Hematopoietic multipotent progenitor cell treated with erythropoietin and hydrocortisone succinate and interleukin-3 and kit ligand, for 8 days (in vitro differentiated cells): ENCODE data around the gene MAN2A2.
"Not testable (repeated sequence)": the region's sequence is repeated elsewhere in the genome, so short reads cannot be mapped to it uniquely, and the experiment has no call there.

Experiments used
- DNase-seq: peaks from one replicate; pipeline ENCODE4 v3.0.0-alpha.2; 2015

Gene MAN2A2

DNA sequence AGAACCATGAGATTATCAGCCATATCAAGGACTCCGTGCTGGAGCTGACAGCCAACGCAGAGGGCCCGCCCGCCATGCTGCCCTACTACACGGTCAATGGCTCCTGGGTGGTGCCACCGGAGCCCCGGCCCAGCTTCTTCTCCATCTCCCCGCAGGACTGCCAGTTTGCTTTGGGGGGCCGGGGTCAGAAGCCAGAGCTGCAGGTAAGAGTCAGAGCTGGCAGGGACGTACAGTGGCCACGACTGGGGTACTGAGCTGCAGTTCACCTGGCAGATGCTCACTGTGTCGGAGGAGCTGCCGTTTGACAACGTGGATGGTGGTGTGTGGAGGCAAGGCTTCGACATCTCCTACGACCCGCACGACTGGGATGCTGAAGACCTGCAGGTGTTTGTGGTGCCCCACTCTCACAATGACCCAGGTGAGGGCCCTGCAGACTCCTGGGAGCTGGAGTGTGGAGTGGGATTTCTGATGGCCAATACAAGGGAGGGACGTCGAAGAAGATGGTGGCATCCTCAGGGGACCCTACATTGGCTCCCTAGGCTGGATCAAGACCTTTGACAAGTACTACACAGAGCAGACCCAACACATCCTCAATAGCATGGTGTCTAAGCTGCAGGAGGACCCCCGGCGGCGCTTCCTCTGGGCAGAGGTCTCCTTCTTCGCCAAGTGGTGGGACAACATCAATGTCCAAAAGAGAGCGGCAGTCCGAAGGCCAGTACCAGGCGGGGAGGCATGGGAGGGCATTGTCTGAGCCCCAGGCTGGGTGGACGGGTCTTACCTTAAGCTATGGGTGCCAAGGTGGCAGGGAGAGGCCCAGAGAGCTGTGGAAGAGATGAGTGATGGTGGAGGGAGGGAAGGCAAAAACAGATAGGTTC lies 2.4 kb downstream of the MAN2A2 start:
- DNase-seq: no peak

DNA sequence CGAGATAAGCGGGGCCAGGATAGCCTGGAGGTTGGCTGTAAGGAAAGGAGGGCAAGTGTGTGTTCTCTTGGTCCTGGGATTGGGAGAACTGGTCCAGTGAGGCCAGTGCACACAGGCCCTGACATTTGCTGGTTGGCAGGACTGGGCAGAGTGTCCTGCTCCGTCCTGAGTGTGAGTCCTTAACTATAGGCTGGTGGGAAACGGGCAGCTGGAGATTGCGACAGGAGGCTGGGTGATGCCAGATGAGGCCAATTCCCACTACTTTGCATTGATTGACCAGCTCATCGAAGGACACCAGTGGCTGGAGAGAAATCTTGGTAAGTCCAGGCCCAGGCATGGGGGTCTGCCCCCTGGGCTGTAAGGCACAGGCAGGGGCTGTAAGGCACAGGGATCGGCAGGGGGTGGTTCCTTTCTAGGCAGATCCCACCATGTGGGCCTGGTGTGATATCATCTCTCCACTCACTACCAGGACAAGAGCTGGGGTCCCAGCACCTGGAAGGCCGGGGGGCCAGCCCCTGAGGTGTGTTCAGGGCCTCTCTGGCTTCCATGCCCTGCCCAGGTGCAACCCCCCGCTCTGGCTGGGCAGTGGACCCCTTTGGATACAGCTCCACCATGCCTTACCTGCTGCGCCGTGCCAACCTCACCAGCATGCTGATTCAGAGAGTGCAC lies 3.2 kb downstream of the MAN2A2 start:
- no peak for DNase-seq

DNA sequence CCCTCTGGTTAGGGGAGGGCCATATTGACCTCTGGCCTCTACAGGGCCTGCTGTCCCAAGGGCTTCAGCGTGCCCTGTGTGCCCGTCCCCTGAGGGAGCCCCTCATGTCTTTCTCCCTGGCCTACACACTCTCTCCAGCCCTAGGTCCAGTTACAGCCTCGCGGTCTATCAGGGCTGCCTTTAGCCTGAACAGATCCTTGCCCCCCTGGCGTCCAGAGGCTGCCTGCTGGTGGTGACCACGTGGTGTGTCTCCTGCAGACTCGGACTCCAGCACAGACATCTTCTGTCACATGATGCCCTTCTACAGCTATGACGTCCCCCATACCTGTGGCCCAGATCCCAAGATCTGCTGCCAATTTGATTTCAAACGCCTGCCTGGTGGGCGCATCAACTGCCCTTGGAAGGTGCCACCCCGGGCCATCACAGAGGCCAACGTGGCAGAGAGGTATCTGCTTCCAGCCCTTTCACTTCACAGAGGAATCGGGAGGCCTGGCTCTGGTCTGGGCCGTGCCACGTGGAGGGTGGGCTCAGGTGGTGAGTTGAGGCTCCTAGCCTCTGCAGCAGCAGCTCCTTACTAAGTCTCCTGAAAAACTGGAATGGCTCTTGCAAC lies 4.1 kb downstream of the MAN2A2 start:
- no peak for DNase-seq

DNA sequence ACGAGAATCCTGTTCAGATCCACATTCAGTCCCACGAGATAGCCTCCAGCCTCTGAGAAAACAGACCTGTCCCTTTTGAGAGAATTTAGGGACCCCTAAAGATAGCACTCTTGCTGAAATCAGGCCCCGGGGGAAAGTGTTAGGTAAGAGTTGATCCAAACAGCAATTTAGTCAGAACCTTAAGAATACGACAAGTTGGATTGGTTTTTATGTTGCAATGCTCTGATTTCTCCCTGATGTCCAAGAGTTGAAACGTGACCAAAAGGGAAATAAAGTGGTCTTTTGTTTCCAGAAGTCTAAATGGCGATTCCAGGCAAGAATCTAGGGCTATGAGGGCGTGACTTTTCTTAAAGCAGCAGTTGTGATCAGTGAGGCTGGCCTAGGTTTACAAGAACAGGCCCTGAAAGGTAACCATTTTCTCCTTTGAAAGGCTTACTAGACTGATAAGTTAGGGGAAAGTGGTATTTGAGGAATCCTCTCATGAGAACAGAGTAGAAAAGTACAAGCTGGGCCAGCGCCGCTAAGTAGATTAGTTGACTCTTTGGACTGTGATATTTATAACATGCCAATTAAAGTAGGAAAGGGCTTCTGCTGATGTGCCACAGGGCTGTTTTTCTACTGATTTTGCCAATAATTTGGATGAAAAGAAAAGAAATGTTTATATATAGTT lies 4.9 kb downstream of the MAN2A2 start:
- DNase-seq: no peak

DNA sequence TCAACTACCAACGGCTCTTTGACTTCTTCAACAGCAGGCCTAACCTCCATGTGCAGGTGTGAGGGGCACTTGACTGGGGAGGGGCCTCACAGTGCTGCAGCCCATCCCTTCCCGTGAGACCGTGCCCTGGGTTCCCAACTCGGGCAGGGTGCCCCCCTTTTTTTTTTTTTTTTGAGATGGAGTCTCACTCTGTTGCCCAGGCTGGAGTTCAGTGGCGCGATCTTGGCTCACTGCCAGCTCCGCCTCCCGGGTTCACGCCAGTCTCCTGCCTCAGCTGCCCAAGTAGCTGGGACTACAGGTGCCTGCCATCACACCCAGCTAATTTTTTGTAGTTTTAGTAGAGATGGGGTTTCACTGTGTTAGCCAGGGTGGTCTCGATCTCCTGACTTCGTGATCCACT lies 6.3 kb downstream of the MAN2A2 start:
- DNase-seq: not testable (repeated sequence)

DNA sequence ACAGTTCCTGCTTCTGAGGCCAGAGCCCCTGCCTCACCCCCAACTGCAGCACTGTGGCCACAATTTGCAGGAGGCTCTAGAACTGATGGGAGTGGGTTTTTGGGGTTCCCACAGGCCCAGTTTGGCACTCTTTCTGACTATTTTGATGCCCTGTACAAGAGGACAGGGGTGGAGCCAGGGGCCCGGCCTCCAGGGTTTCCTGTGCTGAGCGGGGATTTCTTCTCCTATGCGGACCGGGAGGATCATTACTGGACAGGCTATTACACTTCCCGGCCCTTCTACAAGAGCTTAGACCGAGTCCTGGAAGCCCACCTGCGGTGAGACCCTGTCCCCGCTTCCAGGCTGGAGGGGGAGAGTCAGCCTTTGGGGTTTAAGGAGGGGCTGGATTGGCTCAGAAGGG lies 6.9 kb downstream of the MAN2A2 start:
- DNase-seq: no peak

DNA sequence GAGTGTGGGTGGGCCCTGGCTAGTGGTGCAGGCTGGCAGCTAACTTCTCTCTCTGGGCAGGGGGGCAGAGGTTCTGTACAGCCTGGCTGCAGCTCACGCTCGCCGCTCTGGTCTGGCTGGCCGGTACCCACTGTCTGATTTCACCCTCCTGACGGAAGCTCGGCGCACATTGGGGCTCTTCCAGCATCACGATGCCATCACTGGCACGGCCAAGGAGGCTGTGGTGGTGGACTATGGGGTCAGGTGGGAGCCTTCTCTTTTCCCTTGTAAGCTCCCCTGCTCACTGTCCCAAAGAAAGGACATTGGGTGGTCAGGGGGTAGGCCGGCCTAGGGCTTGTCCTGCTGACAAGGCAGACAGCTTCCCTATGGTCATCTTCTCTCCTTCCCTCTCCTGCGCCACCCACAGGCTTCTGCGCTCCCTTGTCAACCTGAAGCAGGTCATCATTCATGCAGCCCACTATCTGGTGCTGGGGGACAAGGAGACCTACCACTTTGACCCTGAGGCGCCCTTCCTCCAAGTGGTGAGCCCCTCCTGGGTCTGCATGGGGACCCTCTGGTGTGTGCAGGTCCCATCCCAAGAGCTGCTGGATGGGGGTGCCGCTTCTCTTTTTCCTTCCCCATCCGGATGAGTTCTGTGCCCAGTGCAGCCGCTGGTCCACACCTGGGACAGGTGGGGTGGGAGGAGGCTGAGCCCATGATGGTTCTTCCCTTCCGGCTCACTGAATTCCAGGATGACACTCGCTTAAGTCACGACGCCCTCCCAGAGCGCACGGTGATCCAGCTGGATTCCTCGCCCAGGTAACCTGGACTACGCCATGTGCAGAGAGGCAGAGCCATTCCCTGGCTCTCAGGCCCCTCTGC lies 7.6 kb downstream of the MAN2A2 start:
- DNase-seq: no peak

DNA sequence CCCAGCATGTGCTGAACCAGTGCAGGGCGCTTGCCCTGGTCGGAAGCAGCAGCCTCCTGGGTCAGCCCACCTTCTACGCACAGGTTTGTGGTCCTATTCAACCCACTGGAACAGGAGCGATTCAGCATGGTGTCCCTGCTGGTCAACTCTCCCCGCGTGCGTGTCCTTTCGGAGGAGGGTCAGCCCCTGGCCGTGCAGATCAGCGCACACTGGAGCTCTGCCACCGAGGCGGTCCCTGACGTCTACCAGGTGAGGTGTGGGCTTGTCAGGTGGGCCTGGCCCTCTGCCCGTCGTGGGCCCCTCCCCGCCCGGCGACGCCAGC lies 8.2 kb downstream of the MAN2A2 start:
- no peak for DNase-seq

DNA sequence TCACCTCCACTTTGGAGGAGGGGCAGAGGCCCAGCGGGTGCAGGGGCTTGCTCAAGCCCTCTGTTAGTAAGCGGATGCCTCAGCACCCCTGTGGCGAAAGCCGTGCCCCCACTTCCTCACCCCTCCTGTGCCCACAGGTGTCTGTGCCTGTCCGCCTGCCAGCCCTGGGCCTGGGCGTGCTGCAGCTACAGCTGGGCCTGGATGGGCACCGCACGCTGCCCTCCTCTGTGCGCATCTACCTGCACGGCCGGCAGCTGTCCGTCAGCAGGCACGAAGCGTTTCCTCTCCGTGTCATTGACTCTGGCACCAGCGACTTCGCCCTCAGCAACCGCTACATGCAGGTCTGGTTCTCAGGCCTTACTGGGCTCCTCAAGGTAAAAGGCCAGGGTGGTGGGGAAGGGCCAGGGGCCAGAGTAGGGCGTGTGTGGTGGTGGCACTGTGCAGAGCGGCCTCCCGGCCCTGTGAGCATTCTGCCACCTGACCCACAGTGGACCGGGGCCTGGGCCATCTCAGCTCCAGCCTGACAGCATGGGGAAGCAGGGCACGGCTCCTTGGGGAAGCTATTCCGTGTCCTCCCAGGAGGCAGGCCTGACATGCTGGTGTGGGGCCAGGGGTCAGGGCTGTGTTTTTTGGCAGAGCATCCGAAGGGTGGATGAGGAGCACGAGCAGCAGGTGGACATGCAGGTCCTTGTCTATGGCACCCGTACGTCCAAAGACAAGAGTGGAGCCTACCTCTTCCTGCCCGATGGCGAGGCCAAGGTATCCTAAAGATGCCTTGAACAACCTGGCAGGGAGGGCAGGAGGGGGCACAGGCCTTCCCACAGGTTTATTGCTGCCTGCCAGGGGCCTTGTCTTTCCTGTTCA lies 9.0 kb downstream of the MAN2A2 start:
- no peak for DNase-seq

DNA sequence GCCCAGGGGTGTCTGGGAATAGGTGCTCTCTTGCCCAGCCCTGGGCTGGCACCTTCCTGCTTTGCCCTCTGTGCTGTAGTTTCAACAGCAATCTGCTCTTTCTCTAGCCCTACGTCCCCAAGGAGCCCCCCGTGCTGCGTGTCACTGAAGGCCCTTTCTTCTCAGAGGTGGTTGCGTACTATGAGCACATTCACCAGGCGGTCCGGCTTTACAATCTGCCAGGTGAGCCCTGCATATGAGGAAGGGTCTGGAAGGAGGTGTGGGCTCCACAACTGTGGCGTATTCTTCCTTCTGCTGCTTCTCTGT lies 9.6 kb downstream of the MAN2A2 start:
- no peak for DNase-seq

DNA sequence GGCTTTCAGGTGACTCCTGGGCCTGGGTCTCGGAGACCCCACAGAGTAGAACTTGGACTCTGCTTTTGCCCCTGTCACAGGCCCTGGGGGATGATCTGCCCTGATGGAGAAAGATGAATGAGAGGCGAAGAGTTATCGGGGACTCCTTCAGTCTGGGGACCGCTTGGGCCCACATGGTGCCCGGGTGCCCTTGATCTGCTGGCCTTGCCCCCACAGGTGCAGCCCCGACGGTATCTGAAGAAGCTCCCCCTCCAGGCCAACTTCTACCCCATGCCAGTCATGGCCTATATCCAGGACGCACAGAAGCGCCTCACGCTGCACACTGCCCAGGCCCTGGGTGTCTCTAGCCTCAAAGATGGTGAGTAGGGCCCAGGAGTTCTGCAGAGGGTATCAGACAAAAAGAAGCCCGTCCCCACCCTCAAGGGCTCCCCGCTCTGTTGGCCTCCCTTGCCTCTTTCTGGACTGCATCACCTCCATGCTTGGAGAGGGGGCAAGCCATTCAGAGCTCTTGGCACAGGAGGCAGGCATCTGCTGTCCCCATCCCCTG lies 10.4 kb downstream of the MAN2A2 start:
- DNase-seq: no peak

DNA sequence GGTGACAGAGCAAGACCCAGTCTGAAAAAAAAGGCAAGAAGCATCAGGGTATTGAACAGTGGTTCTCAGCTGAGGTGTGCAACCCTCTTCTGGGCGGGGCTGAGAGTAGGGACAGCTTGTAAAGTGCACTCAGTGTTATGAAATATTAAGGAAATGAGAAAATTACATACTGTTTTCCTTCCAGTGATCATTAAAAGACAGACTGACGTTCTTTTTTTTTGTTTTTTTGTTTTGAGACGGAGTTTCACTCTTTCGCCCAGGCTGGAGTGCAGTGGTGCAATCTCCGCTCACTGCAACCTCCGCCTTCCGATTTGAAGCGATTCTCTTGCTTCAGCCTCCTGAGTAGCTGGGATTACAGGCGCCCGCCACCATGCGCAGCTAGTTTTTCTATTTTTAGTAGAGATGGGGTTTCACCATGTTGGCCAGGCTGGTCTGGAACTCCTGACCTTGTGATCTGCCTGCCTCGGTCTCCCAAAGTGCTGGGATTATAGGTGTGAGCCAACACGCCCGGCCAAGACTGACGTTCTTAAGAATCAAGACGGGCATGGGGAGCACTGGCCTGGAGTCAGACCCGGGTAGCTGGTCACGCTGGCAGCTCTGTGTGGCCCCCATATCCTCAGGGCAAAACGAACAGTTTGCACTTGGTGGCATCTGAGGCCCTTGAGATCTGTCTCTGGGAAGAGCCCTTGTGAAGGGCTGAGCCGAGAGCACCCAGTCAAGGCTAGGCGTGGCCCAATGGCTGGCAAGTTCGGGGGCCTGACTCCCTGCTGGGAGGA lies 11.4 kb downstream of the MAN2A2 start:
- no peak for DNase-seq

DNA sequence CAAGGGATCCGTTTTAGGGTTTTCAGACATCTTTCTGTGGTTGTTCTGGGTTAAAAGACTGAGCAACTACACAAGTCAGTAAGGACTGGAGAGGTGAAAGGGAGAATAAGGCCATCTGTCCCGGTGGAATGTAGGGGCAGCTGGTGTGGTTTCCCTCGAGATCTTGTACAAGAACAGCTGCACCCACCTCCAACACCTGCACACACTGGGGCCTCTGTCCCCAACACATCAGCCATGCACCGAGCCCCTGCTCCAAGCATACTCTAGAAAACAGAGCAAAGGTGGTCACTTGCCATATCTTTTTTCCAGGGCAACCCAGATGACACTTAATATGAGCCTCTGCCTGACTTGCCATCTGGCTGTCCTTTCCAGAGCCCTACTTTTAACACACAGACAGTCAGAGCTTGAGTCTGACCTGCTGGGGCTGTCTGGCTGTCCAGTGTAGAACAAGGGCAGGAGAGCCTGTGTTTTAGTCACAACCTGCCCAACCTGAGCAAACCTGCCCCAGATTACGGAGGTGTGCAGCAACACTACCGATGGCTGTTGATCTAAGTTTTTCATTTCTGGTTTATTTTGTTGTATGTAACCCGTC lies 12.2 kb downstream of the MAN2A2 start:
- no peak for DNase-seq

DNA sequence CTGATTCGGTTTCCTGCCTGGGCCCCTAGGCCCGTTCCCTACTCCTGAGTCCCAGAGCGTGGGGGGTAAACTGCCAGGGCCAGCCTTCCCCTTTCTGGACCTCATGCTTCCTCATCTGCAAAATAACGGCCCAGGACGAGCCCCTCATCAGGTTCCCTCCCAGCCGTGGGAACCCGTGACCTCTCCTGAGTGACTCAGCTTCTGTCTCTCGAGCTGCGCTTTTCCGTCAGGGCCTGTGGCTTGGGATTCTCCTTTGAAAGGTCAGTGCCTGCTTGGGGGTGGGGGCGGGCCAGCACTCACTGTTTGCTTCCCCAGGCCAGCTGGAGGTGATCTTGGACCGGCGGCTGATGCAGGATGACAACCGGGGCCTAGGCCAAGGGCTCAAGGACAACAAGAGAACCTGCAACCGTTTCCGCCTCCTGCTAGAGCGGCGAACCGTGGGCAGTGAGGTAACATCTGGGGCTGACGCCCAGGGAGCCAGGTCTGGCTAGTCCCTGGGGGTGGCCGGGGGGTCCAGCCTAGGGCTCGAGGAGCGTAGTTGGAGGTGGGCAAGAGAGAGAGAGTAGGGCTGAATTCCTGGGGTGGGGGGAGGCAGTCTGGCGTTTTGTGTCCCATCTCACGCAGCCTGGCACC lies 12.8 kb downstream of the MAN2A2 start:
- DNase-seq: no peak

DNA sequence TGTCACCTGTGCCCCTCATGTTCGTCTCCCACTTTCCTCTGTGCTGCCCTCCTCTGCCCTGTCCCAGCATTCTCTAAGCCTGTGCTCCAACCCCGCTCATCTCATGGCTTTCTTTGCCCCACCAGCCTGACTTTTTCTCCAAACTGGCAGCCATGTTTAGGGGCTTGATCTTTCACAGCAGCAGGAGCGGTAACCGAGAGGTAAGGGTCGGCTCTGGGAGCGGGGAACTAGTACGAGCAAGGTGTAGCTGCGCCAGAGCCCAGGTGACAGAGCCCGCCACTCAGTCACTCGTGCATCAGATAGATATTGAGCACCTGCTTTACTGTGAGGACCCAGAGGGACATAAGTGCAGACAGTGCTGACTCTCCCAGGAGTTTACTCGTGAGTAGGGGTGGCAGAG lies 13.4 kb downstream of the MAN2A2 start:
- DNase-seq: no peak

DNA sequence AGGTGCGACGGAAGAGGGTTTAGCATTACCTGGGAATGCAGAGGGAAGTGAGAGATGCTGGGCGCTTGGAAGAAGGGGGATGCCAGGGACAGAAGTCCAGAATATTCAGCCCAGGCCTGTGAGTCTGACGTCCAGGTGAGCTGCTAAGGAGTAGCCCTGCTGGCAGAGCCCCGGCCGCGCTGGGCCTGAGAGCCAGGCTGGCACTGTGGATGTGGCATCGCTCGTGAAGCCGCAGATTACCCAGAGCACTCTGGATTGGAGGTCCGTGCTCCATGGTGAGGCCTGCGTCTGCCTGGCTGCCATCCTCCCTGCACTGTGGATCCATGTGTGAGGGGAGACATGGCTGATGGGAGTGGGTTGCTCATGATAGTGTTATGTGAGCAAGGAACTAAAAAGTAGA lies 14.5 kb downstream of the MAN2A2 start:
- no peak for DNase-seq

DNA sequence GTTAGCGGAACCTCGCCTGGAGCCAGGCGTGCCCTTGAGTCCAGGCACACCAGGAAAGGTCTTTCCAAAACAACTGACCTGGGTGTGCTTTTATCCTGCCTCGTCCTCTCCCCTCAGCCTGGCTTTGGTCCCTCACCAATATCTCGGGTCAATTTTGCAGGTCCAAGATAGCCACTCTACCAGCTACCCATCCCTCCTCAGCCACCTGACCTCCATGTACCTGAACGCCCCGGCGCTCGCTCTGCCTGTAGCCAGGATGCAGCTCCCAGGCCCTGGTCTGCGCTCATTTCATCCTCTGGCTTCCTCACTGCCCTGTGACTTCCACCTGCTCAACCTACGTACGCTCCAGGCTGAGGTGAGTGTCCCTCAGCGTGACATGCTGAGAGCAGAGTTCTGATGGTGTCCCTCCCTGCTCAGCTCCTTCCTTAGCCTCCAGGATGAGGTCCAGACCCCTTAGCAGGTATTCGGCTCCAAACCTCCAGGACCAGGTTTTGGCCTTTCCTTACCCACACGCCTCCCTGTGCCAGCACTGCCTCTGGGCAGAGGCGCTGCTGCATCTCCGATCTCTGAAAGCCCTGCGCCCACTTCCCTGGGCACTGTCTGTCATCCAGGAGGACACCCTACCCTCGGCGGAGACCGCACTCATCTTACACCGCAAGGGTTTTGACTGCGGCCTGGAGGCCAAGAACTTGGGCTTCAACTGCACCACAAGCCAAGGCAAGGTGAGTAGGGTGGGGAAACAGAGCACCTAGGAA lies 15.1 kb downstream of the MAN2A2 start:
- DNase-seq: no peak

DNA sequence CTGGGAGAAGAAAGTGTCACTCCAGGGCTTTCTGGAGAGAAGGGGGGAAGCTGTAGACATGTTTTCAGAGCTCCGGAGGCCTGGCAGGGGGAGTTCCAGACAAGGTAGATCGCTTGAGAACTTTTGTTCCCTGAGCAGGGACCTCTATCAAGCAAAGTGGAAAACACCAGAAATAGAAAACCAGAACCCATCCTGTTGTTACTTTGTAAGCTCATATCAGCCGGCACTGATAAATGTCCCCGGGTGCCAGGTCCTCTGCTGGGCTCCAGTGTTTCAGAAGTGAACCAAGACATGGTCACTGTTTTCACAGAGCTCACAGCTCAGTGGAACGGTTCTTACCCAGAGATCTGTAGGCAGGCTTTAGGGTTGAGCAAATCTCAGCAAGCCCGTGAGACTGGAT lies 15.7 kb downstream of the MAN2A2 start:
- DNase-seq: no peak

DNA sequence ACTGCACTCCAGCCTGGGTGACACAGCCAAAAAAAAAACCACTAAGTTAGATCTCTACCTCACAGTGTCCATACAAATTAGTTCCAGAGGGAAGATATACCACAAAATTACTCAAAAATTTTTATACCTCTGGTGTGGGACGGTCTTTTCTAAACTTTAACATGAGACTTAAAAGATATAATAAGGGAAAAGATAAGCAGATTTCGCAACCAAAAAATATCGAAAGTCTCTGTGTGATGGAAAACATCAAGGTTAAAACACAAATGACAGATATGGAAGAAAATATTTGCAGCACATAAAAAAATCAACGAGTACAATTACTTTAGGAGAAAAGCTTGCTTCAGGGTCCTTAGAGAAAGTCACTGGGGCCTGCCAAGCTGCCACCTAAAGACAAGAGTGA lies 18.8 kb downstream of the MAN2A2 start:
- no peak for DNase-seq
